ENCODE results near the gene LY6G6C. TPM values are rescaled to one million over a fixed set of nuclear protein-coding genes. Genes with fewer than 3 reads are reported as not detected.

Gene LY6G6C
- total RNA-seq, 1 donor from 2014 or later = 0.28 TPM

- Mint-ChIP-seq H3K4me1 (ENCODE audit: unreplicated experiment) (peaks cover 16% of the 10 kb centered on the region), H3K36me3 (ENCODE audit: low read depth, unreplicated experiment) (peaks cover 18% of the 10 kb centered on the region), H3K27me3 (ENCODE audit: unreplicated experiment) (peaks cover 13% of the 10 kb centered on the region), H3K27ac (ENCODE audit: unreplicated experiment) (peak overlapping the region; percentile 84), H3K9me3 (ENCODE audit: unreplicated experiment) (no peaks in the 10 kb centered on the region), H3K4me3 (ENCODE audit: unreplicated experiment) (peak overlapping the region; percentile 56)
- no peak for TF ChIP-seq CTCF (IDR thresholded peaks at IDR 0.05; ENCODE audit: unreplicated experiment)
- no peak for DNase-seq (ENCODE audit: low spot score)
These were observed 45.1 kb downstream of the LY6G6C start for GRCh38 chr6:31676322-31676903.

GRCh38 chr6:31669676-31670075 is 51.9 kb downstream of the LY6G6C start, which contains the start of gene LY6G5B:
TSS of gene LY6G5B (plus strand) at chr6:31669976. CDS start at chr6:31670951, 975 bp downstream.
- peak within 1 kb of the TSS; percentile 18 for H3K27ac Mint-ChIP-seq (ENCODE audit: unreplicated experiment)

More at GRCh38 chr6:31669676-31670075, 51.9 kb downstream of the LY6G6C start, which contains the start of gene LY6G5B:
- no peak for TF ChIP-seq CTCF (IDR thresholded peaks at IDR 0.05; ENCODE audit: unreplicated experiment)
- H3K9me3 Mint-ChIP-seq (ENCODE audit: unreplicated experiment) = no peaks in the 10 kb centered on the region
- peaks cover 30% of the 10 kb centered on the region for H3K36me3 Mint-ChIP-seq (ENCODE audit: low read depth, unreplicated experiment)
- DNase-seq (ENCODE audit: low spot score) = no peak
- peaks cover 3% of the 10 kb centered on the region for H3K27me3 Mint-ChIP-seq (ENCODE audit: unreplicated experiment)
- peaks cover 8% of the 10 kb centered on the region for H3K4me1 Mint-ChIP-seq (ENCODE audit: unreplicated experiment)
- peak within 1 kb of the TSS; percentile 78 for H3K4me3 Mint-ChIP-seq (ENCODE audit: unreplicated experiment)

Small RNA genes lying within 50 kb of the gene (microRNA-seq; reads per million reads assigned to microRNA genes)
- gene MIR4646 (ENCODE audit: unreplicated experiment) = 4.3 reads per million, percentile 46 among the genes with 10 or more reads in this experiment

Other genes with a start within 250 kb of the LY6G6C start
- gene MICB, start 223.6 kb downstream of the LY6G6C start, total RNA-seq (ENCODE audit: unreplicated experiment) = 3.6 TPM
- not detected for gene MCCD1, start 192.8 kb downstream of the LY6G6C start, total RNA-seq (ENCODE audit: unreplicated experiment)
- 336 TPM for gene DDX39B, start 179.7 kb downstream of the LY6G6C start, total RNA-seq (ENCODE audit: unreplicated experiment)
- gene ATP6V1G2, start 175.1 kb downstream of the LY6G6C start, total RNA-seq (ENCODE audit: unreplicated experiment) = 1.8 TPM
- 13.4 TPM for gene NFKBIL1, start 174.1 kb downstream of the LY6G6C start, total RNA-seq (ENCODE audit: unreplicated experiment)
- gene LTA, start 149.5 kb downstream of the LY6G6C start, total RNA-seq (ENCODE audit: unreplicated experiment) = not detected
- gene TNF, start 146.2 kb downstream of the LY6G6C start, total RNA-seq (ENCODE audit: unreplicated experiment) = not detected
- gene LTB, start 139.3 kb downstream of the LY6G6C start, total RNA-seq (ENCODE audit: unreplicated experiment) = not detected
- gene LST1, start 135.5 kb downstream of the LY6G6C start, total RNA-seq (ENCODE audit: unreplicated experiment) = 1.7 TPM
- gene NCR3, start 128.7 kb downstream of the LY6G6C start, total RNA-seq (ENCODE audit: unreplicated experiment) = not detected
- 22.8 TPM for gene AIF1, start 106.5 kb downstream of the LY6G6C start, total RNA-seq (ENCODE audit: unreplicated experiment)
- gene PRRC2A, start 101.0 kb downstream of the LY6G6C start, total RNA-seq (ENCODE audit: unreplicated experiment) = 149 TPM
- 312 TPM for gene BAG6, start 69.1 kb downstream of the LY6G6C start, total RNA-seq (ENCODE audit: unreplicated experiment)
- gene APOM, start 65.9 kb downstream of the LY6G6C start, total RNA-seq (ENCODE audit: unreplicated experiment) = 0.92 TPM
- gene C6orf47, start 61.0 kb downstream of the LY6G6C start, total RNA-seq (ENCODE audit: unreplicated experiment) = 13.1 TPM
- gene GPANK1, start 56.7 kb downstream of the LY6G6C start, total RNA-seq (ENCODE audit: unreplicated experiment) = 8.9 TPM
- gene CSNK2B, start 55.7 kb downstream of the LY6G6C start, total RNA-seq (ENCODE audit: unreplicated experiment) = 164 TPM
- 16.3 TPM for gene LY6G5B, start 51.8 kb downstream of the LY6G6C start, total RNA-seq (ENCODE audit: unreplicated experiment)
- gene LY6G5C, start 40.7 kb downstream of the LY6G6C start, total RNA-seq (ENCODE audit: unreplicated experiment) = 22.0 TPM
- 54.7 TPM for gene ABHD16A, start 18.4 kb downstream of the LY6G6C start, total RNA-seq (ENCODE audit: unreplicated experiment)
- gene LY6G6F, start 14.9 kb downstream of the LY6G6C start, total RNA-seq (ENCODE audit: unreplicated experiment) = not detected
- gene LY6G6D, start 6.4 kb downstream of the LY6G6C start, total RNA-seq (ENCODE audit: unreplicated experiment) = not detected
- not detected for gene MPIG6B, start 1.6 kb upstream of the LY6G6C start, total RNA-seq (ENCODE audit: unreplicated experiment)
- gene DDAH2, start 7.6 kb upstream of the LY6G6C start, total RNA-seq (ENCODE audit: unreplicated experiment) = 145 TPM
- 420 TPM for gene CLIC1, start 14.8 kb upstream of the LY6G6C start, total RNA-seq (ENCODE audit: unreplicated experiment)
- gene MSH5, start 18.3 kb upstream of the LY6G6C start, total RNA-seq (ENCODE audit: unreplicated experiment) = 16.1 TPM
- 2.4 TPM for gene SAPCD1, start 40.9 kb upstream of the LY6G6C start, total RNA-seq (ENCODE audit: unreplicated experiment)
- gene VWA7, start 55.6 kb upstream of the LY6G6C start, total RNA-seq (ENCODE audit: unreplicated experiment) = 0.74 TPM
- 53.0 TPM for gene VARS1, start 74.0 kb upstream of the LY6G6C start, total RNA-seq (ENCODE audit: unreplicated experiment)
- 57.1 TPM for gene LSM2, start 85.2 kb upstream of the LY6G6C start, total RNA-seq (ENCODE audit: unreplicated experiment)
- 0.82 TPM for gene HSPA1L, start 93.5 kb upstream of the LY6G6C start, total RNA-seq (ENCODE audit: unreplicated experiment)
- 27.2 TPM for gene HSPA1A, start 93.8 kb upstream of the LY6G6C start, total RNA-seq (ENCODE audit: unreplicated experiment)
- 19.8 TPM for gene HSPA1B, start 106.0 kb upstream of the LY6G6C start, total RNA-seq (ENCODE audit: unreplicated experiment)
- gene NEU1, start 141.1 kb upstream of the LY6G6C start, total RNA-seq (ENCODE audit: unreplicated experiment) = 31.9 TPM
- 1.6 TPM for gene SLC44A4, start 157.3 kb upstream of the LY6G6C start, total RNA-seq (ENCODE audit: unreplicated experiment)
- gene EHMT2, start 176.0 kb upstream of the LY6G6C start, total RNA-seq (ENCODE audit: unreplicated experiment) = 53.4 TPM
- 9.0 TPM for gene ZBTB12, start 180.3 kb upstream of the LY6G6C start, total RNA-seq (ENCODE audit: unreplicated experiment)
- gene C2, start 206.0 kb upstream of the LY6G6C start, total RNA-seq (ENCODE audit: unreplicated experiment) = 0.82 TPM
- gene CFB, start 224.3 kb upstream of the LY6G6C start, total RNA-seq (ENCODE audit: unreplicated experiment) = not detected
- gene NELFE, start 237.2 kb upstream of the LY6G6C start, total RNA-seq (ENCODE audit: unreplicated experiment) = 47.8 TPM
- 63.4 TPM for gene SKIC2, start 237.4 kb upstream of the LY6G6C start, total RNA-seq (ENCODE audit: unreplicated experiment)